ENCODE data around the gene TUBGCP3.

GRCh38 chr13:112450118-112450903, 137.6 kb downstream of the TUBGCP3 start:
- TF ChIP-seq CTCF (IDR thresholded peaks at IDR 0.05; ENCODE audit: insufficient read depth, low read depth, low read length) (no peak), EZH2 (IDR thresholded peaks at IDR 0.05; ENCODE audit: insufficient read depth, low read length) (no peak)
